ENCODE data around the gene LIN7B. TPM values are rescaled to one million over a fixed set of nuclear protein-coding genes. Genes with fewer than 3 reads are reported as not detected.

LIN7B gene
- total RNA-seq, 1 donor from 2014 or later: 32.6 TPM

DNA sequence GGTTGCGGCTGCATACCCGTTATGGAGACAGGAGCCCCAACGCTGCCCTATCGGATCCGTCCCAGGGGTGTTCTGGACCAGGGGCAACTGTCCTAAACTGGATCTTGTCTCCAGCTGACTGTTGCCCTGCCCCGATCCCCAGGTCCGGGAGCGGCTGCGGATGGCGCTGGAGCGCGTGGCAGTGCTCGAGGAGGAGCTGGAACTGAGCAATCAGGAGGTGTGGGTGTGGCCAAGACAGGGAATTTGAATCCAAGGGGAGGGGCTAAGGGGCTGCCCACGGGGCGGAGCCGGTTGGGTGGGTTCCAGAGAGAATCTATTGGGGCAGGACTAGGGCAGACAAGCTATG, 15.0 kb downstream of the LIN7B start:
- peaks cover 10% of the 10 kb centered on the region for H3K9me3 Mint-ChIP-seq (ENCODE audit: unreplicated experiment)
- peak overlapping the region; percentile 43 for H3K27ac Mint-ChIP-seq (ENCODE audit: unreplicated experiment)
- H3K27me3 Mint-ChIP-seq (ENCODE audit: unreplicated experiment): peaks cover 16% of the 10 kb centered on the region
- peaks cover 10% of the 10 kb centered on the region for H3K4me1 Mint-ChIP-seq (ENCODE audit: low read depth, unreplicated experiment)
- H3K4me3 Mint-ChIP-seq (ENCODE audit: unreplicated experiment): peak overlapping the region; percentile 49
- H3K36me3 Mint-ChIP-seq (ENCODE audit: unreplicated experiment): peaks cover 6% of the 10 kb centered on the region
- TF ChIP-seq, protein P1, sequence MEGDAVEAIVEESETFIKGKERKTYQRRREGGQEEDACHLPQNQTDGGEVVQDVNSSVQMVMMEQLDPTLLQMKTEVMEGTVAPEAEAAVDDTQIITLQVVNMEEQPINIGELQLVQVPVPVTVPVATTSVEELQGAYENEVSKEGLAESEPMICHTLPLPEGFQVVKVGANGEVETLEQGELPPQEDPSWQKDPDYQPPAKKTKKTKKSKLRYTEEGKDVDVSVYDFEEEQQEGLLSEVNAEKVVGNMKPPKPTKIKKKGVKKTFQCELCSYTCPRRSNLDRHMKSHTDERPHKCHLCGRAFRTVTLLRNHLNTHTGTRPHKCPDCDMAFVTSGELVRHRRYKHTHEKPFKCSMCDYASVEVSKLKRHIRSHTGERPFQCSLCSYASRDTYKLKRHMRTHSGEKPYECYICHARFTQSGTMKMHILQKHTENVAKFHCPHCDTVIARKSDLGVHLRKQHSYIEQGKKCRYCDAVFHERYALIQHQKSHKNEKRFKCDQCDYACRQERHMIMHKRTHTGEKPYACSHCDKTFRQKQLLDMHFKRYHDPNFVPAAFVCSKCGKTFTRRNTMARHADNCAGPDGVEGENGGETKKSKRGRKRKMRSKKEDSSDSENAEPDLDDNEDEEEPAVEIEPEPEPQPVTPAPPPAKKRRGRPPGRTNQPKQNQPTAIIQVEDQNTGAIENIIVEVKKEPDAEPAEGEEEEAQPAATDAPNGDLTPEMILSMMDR (IDR thresholded peaks at IDR 0.05; ENCODE audit: partially characterized antibody, unreplicated experiment): no peak
- no peak for DNase-seq

DNA sequence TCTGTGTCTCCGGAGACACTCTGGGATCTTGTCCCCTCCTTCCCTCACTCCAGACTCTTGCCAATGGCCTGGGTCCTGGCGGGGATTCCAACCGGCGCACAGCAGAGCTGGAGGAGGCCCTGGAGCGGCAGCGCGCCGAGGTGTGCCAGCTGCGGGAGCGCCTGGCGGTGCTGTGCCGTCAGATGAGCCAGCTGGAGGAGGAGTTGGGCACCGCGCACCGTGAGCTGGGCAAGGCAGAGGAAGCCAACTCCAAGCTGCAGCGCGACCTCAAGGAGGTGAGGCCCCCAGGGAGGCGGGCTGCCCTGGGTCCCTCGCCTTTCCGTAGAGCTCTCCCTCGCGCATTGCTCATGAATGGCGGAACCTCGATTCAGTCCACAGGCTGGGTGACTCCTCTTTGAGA, 16.2 kb downstream of the LIN7B start:
- Mint-ChIP-seq H3K27me3 (ENCODE audit: unreplicated experiment) (peaks cover 19% of the 10 kb centered on the region), H3K4me1 (ENCODE audit: low read depth, unreplicated experiment) (peaks cover 6% of the 10 kb centered on the region), H3K27ac (ENCODE audit: unreplicated experiment) (no peak overlapping the region), H3K36me3 (ENCODE audit: unreplicated experiment) (peaks cover 6% of the 10 kb centered on the region), H3K9me3 (ENCODE audit: unreplicated experiment) (peaks cover 12% of the 10 kb centered on the region), H3K4me3 (ENCODE audit: unreplicated experiment) (no peak overlapping the region)
- no peak for DNase-seq
- TF ChIP-seq, protein P1 (IDR thresholded peaks at IDR 0.05; ENCODE audit: partially characterized antibody, unreplicated experiment): no peak

DNA sequence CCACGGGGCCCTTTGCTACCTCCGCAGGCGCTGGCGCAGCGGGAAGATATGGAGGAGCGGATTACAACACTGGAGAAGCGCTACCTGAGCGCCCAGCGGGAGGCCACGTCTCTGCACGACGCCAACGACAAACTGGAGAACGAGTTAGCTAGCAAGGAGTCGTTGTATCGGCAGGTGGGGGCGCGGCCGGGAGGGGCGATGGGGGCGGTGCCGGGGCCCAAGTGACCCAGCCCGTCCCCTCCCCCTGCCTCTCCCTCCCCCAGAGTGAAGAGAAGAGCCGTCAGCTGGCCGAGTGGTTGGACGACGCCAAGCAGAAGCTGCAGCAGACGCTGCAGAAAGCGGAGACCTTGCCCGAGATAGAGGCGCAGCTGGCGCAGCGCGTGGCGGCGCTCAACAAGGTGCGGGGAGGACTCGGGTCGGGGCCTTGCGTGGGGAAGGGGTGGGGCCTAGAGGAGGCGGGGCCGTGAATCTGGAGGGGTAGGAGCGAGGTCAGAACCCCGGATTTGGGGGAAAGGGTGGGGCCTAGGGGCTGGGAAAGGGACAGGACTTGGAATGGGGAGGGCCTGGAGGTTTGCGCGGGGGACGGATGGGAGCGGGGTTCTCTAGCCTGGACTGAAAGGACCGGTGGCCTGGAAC, 18.9 kb downstream of the LIN7B start:
- Mint-ChIP-seq H3K9me3 (ENCODE audit: unreplicated experiment) (peaks cover 15% of the 10 kb centered on the region), H3K4me1 (ENCODE audit: low read depth, unreplicated experiment) (peaks cover 6% of the 10 kb centered on the region), H3K27ac (ENCODE audit: unreplicated experiment) (no peak overlapping the region), H3K27me3 (ENCODE audit: unreplicated experiment) (peaks cover 22% of the 10 kb centered on the region), H3K36me3 (ENCODE audit: unreplicated experiment) (peaks cover 17% of the 10 kb centered on the region), H3K4me3 (ENCODE audit: unreplicated experiment) (no peak overlapping the region)
- DNase-seq: no peak
- TF ChIP-seq, protein P1 (IDR thresholded peaks at IDR 0.05; ENCODE audit: partially characterized antibody, unreplicated experiment): no peak

DNA sequence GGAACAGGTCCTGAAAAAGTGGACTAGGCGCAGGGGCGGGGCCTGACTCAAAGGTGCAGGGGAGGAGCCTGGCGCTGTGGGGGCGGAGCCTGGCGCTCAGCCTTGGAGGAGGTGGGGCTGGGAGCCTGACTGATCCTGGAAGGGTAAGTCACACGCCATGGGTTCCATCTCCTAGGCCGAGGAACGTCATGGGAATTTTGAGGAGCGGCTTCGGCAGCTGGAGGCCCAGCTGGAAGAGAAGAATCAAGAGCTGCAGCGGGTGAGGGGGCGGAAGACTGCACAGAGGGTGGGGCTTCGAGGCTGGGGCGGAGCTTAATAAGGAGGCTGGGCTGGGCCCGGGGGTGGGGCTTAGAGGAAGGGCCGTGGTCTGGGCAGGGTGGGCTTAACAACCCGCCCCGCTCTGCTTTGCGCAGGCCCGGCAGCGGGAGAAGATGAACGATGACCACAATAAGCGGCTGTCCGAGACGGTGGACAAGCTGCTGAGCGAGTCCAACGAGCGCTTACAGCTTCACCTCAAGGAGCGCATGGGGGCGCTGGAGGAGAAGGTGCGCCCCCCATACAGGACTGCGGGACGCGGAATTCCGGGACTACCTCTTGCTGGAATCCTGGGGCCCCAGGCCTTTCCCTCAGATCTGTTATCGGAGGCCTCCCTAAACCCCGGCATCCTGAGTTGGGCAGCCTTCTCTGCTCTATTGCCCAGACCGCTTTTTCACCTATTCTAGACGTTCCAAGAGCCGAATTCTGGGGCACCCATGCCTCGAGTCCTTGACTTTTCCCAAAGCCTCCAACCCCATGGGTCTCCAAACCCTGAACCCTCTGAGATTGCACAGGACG, 19.7 kb downstream of the LIN7B start:
- DNase-seq: peak; percentile 62
- no peak overlapping the region for H3K4me3 Mint-ChIP-seq (ENCODE audit: unreplicated experiment)
- H3K9me3 Mint-ChIP-seq (ENCODE audit: unreplicated experiment): peaks cover 14% of the 10 kb centered on the region
- peaks cover 22% of the 10 kb centered on the region for H3K27me3 Mint-ChIP-seq (ENCODE audit: unreplicated experiment)
- H3K27ac Mint-ChIP-seq (ENCODE audit: unreplicated experiment): no peak overlapping the region
- H3K36me3 Mint-ChIP-seq (ENCODE audit: unreplicated experiment): peaks cover 15% of the 10 kb centered on the region
- peaks cover 3% of the 10 kb centered on the region for H3K4me1 Mint-ChIP-seq (ENCODE audit: low read depth, unreplicated experiment)
- TF ChIP-seq, protein P1 (IDR thresholded peaks at IDR 0.05; ENCODE audit: partially characterized antibody, unreplicated experiment): no peak

DNA sequence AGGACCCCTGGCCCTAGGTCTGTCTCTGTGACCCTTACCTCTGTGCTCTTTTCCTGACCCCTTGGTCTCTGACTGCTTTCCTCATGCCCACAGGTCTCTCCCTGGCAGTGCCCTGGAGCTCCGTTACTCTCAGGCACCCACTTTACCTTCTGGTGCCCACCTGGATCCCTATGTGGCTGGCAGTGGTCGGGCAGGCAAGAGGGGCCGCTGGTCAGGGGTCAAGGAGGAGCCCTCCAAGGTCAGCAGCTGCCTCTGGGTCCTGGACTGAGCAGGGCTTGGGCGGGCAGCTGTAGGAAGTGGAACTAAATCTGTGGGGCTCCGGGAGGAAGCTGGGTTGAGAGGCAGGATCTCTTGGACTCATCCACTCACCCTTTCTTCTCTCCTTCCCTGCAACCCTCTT, 21.5 kb downstream of the LIN7B start:
- Mint-ChIP-seq H3K4me1 (ENCODE audit: low read depth, unreplicated experiment) (no peaks in the 10 kb centered on the region), H3K27ac (ENCODE audit: unreplicated experiment) (no peak overlapping the region), H3K36me3 (ENCODE audit: unreplicated experiment) (peaks cover 12% of the 10 kb centered on the region), H3K9me3 (ENCODE audit: unreplicated experiment) (peaks cover 11% of the 10 kb centered on the region), H3K4me3 (ENCODE audit: unreplicated experiment) (no peak overlapping the region), H3K27me3 (ENCODE audit: unreplicated experiment) (peaks cover 18% of the 10 kb centered on the region)
- DNase-seq: no peak
- TF ChIP-seq, protein P1 (IDR thresholded peaks at IDR 0.05; ENCODE audit: partially characterized antibody, unreplicated experiment): no peak

Measured in glutamatergic neuron (in vitro differentiated cells).